Stimulated activated CD4-positive, alpha-beta T cell treated with anti-CD3 and anti-CD28 coated beads, Interleukin-4, amount 100 ng/mL, for 1 hour (primary cell): ENCODE measurements around the gene CTXN3.

Experiments used
- DNase-seq: peaks from one replicate; pipeline ENCODE4 v3.0.0-alpha.2; 2020

The CTXN3 gene

DNA sequence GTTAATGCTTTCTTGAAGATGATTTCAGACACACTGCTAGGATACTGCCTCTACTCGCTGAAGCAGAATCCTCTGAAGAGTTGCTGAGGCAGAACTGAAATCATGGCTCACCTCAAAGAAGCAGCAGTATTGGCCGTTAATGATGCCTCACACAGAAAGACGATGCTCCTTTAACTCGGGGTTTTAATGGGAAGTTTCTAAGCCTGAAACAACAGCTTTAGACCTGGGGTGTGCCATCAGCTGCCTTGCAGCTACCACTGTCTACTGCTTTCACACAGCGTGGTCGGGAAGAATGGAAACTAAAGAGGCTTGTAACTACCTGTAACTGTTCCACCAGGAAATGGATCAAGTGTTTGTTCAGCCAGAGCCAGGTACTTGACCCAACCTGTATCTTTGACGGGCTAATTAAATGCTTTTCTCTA, at the start of gene CTXN3:
TSS of gene CTXN3 (plus strand) at position 65 of the 422 bp plus-strand sequence. CDS start 8,440 bp downstream, outside the sequence.
- DNase-seq = no peak

DNA sequence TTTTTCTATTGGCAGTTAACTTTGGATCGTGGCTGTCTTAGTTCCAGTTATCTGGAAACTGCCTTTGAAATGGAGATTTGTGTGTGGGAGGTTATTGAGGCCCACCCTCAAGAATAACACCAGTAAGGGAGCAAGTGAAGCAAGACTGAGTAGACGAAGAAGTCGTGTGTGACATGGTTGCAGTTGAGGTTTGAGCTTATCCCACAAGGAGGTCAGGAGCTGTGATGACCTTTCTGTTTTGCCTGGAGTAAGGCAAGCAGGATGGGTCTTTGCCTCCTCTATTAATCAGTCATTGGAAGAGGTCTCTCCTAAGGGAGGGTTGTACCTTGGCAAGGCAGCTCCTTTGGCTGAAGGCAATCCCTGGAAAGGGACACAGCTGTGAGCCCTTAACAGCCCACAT, 49.6 kb upstream of the CTXN3 start:
- no peak for DNase-seq

DNA sequence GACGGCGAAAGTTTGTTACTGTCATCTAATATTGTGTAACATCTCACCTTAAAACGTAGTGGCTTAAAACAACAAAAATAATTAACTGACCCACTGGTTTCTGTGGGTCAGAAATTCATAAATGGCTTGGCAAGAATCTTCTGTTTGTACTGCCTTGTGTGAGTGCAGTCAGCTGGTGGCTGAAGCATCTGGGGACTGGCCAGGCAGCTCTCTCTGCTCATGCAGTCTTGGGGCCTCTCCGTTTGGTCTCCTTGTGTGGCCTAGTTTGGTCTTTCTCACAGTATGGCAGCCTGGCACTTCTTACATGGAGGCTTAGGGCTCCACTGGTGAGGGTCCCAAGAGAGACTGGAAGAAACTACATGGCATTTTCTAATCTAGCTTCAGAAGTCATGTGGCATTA, 49.0 kb upstream of the CTXN3 start:
- no peak for DNase-seq

DNA sequence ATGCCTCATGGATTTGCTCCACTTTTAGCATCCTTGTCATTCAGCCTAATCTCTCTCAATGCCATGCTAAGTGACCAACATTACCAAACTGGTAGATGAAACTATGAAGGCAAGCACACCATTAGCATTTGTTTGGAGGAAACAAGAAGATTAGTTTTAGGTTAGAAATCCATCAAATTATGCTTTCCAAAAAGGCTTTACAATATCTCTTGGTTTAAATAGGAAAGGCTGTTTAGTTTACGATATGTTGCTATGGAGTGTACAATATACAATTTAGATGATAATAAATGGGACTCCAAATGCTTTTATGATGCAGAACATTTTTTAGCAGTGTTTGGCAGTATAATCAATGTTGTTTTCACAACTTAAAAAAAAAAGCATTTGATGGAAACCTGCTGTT, 47.8 kb upstream of the CTXN3 start:
- no peak for DNase-seq

DNA sequence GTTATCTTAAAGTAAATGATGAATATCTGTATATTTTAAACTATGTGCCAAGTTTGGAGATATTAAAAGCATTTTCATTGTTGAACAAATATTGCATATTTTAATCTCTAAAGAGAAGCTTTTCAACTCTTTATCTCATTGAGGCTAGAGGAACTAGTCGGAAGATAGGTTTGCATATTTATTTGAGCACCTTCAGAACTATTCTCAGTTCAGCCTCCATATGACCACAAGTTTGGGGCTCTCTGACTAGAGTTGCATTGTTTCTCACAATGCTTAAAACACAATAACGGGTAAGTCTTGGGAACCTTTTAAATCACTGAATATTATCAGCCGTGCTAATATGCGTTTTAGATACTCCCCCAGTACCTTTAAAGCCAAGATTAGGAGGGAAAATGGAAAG, 47.3 kb upstream of the CTXN3 start:
- DNase-seq = no peak

DNA sequence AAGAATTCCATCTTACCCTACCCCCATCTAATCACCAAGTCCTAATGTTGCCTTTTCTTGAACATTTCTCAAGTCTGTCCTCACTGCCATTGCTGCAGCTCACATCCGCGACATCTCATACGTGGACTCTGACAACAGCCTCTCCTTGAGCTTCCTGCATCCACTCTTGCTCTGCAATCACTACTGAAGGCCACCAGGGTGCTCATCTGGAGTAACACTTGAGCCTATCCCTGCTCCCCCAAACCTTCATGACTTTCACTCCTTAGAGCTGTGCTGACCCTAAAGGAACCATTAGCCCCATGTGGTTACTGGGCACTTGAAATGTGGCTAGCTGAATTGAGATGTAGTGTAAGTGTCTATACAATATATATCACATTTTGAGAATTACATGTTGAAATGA, 46.4 kb upstream of the CTXN3 start:
- no peak for DNase-seq

DNA sequence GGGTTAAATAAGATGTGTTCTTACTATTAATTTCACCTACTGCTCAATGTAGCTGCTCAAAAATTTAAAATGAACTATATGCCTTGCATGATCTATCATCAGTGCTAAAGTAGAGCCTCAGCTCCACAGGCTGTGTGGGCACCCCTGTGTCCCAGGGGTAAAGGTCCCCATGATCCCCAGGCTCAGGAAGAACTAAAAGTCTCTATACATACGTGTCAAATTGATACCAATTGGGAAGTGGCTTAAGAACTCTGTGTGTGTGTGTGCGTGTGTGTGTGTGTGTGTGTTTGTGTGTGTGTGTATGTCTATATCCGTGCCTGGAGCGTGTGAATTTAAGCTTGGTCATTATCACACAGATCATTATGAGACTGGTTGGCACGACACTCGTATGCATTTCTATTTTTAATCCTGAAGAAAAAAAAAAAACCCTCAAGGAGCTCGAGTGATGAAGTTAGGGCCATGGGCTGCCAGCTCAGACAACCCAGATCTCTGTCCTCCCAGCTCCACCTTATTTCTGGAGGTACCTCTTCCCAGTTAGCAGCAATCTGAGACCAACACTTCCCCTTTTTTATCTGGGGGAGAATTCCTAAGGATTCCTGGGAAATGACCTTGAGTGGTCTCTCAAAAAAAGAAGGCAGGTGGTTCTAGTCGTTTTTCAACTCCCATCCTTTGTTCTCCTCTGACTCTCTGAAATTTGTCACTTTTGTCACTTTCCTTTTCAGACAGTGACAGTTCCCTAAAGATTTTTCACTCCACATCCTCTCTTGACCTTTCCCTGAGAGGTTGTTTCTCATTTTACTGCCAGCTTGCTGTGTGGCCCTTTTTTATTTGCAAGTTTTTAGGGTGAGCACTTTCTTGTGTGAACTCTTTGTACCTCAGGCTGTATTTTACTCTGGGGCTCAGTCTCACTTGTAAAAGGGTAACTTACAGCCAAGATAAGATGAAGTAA, 45.7 kb upstream of the CTXN3 start:
- no peak for DNase-seq

DNA sequence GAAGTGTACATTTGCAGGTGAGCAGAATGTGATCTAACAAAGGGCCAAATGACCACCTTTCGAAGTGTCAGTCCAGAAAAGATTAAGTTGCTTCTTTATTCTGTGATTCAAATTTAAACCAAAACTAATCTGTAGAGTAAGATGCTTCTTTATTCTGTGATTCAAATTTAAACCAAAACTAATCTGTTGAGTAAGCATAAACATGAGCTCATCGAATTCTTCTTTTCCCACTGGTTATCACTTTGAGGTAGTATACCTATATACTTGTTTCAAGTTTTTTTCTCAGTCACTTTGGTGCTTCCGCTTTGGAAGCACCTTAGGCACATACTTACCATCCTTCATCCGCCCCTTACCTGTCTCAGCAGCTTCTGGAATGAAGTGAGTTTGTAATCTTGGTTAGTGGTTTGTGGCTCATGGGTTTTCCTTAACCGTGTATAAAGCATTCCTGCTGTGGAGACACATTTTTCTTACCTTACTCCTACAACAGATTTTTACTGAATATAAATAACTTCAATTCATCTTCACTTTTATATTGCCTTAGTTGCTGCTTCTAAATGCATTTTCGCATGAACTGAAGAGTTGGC, 40.7 kb upstream of the CTXN3 start:
- DNase-seq = no peak

DNA sequence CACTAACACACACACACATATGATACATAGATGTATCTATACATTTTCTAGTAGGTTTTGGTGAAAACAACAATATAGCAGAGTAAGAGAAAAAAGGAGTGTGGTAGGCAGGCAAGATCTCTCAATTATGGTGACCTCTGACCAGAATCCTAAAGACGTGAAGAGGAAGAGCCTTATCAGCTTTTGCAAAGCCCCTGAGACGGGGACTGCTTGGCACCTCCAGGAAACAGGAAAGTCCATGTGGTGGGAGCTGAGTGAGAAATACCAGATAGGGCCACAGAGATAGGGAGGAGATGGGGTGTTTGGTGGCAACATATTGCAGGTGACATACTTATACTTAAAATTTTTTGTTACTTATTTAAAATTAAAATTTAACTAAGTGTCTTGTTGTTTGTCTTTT, 39.9 kb upstream of the CTXN3 start:
- no peak for DNase-seq

DNA sequence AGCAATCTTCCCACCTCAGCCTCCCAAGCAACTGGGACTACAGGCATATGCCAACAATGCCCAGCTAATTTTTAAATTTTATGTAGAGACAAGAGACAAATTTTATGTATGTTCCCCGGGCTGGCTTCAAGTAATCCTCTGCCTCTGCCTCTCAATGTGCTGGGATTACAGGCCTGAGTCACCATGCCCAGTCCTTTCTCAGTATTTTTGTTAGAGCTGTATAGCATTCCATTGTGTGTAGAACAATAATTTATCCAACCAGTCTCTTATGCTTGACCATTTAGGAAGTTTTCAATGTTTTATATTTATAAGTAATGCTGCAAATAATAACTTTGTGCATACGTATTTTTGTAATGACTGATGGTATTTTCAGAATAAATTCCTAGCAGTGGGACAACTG, 38.9 kb upstream of the CTXN3 start:
- no peak for DNase-seq

DNA sequence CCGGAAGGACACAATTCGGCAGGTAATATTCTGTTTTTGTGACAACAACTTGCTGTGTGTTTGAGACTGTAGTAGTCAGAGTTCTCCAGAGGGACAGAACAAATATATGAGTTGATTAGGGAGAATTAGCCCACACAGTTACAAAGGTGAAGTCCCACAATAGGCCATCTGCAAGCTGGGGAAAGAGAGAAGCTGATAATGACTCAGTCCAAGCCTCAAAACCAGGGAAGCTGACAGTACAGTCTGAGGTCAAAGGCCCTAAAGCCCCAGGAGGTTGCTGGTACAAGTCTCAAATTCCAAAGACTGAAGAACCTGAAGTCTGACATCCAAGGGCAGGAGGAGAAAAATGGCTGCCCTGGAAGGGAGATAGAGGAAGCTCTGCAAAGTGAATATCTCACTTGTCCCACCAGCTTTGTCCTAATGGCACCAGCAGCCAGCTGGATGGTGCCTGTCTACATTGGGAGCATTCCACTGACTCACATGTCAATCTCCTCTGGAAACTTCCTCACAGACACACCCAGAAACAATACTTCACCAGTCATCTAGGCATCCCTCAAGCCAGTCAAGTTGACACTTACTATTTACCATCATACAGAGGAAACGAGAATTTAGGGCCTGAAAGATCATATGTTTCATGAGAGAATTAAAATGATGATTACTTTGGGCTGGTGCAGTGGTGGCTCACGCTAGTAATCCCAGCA, 36.3 kb upstream of the CTXN3 start:
- no peak for DNase-seq

DNA sequence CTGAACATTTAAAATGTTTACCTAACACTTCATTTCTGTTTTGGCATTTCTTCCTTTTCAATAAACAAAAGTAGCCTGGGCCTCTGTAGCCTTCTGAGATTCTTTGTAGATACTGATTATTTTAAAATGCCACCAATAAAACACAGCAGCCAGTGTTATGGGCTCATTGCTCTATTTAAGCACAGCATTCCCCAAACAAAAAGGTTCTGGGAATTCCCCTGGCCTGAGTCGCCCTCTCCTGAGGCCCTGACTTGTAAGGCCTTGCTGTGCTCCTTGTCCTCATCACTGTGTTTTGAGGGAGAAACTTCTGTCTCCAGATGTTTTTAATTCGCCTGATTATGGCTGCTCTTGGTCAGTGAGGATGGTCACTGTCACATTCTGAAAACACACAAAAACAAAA, 33.0 kb upstream of the CTXN3 start:
- DNase-seq = no peak

DNA sequence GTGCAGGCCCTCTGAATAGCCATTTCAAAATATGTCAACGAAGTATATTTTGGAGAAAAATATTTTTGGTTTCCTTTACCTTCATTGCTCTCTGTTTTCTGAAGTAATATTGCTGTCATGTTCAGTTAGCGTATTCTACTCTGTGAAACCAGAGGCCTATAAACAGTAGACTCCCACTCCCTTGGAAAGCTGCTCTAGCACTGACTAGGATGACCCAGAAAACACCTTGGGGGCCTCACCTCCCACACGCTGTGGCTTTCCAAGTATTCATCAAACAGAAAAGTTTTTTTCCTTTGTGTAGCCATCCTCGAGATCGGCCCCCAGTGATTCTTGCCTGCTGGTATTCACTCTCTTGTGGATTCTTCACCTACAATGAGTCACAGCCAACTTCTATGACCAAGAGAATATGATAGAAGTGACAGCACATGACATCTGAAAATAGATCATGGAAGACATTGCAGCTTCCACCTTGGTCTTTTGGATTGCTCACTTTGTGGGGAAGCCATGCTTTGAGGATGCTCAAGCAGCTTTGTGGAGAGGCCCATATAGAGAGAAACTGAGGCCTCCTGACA, 28.9 kb upstream of the CTXN3 start:
- DNase-seq = no peak

DNA sequence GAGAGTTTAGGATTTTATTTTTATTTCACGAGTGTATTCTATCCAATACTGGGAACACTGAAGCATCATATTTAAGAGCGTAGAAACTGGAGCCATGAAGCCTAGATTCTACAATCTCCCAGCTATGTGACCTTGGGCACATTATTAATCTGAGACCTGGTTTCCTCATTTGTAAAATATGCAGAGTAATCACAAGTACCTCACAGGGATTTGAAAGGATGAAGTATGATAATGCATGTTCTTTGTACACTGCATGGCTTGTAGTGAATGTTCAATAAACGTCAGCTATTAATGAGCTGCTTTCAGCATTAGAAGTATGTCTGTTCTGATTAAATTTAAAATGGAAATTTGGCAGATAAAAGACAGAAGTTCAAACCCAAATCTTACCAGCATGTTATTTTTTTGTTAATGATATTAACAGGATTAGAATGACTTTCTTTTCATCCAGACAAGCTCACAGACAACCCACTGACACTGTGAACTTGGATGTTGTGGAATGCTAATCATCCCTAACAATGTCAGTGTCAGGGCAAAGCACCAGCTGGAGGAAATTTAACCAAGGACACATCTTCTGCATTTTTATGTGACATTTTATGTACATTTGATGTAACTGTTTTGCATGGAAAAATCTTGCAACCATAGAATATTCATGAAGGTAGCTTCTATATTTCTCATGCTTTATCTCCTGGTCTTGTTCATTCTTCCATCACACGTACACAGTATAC, 27.1 kb upstream of the CTXN3 start:
- DNase-seq = no peak

DNA sequence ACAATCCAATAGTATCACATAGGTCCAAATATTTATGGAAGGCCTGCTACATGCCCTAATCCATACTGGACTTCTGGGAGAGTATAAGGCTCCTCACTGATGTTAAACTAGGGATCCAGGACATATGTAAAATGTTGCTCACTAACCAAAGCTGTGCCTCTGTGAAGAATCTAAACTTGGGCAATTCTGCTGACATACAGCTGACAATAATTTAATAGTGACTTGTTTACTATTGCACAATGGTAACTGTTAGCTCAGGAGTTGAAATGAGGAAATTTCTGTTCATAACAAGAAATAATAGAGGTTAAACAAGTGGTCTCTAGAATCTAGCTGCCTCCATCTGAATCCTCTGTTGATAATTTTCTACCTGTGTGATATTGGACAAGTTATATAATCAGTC, 14.9 kb upstream of the CTXN3 start:
- no peak for DNase-seq

DNA sequence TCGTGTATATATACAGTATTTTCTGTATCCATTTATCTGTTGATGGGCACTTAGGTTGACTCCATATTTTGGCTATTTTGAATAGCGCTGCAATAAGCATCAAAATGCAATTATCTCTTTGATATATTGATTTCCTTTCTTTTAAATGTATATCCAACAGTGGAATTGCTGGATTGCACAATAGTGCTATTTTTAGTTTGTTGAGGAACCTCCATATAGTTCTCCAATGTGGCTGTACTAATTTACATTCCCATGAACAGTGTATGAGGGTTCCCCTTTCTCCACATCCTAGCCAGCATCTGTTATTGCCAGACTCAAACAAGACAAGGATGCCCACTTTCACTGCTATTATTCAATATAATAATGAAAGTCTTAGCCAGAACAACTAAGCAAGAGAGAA, 9.1 kb upstream of the CTXN3 start:
- DNase-seq = no peak

DNA sequence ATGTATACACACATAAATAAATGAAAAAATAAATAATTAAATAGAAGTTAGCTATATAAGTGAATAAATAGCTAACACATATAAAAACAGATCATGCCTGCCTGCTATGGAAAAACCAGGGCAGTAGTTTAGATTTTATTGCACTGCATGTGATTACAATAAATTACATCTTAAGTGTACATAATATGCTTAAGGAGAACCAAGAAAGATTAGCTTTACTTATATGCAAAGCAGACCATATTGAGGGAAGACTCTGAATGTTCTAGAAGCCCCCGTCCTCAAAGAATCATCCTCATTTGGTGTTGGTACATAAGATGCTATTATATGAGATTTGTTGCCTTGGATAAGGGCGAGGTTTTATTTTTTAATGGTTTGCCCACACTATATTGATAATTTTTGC, 5.9 kb upstream of the CTXN3 start:
- DNase-seq = no peak

DNA sequence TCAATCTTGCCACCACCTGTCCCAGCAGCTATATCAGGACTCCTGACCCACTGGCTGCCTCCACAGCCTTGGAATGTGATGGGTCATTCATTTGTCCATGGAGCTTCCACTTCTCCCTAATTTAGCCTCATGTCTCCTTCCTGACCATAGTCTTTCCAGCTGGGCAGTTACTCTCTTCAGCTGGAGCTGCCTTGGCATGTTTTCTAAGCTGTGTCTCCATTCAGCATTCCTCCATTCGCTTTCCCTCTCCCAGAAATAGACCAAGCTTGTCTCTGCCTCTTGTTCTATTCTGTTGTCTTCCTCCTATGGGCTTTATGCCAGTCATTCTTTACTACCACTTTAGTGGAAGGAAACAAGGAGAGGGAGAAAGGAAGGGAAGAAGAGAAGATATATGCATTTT, 5.3 kb upstream of the CTXN3 start:
- no peak for DNase-seq

DNA sequence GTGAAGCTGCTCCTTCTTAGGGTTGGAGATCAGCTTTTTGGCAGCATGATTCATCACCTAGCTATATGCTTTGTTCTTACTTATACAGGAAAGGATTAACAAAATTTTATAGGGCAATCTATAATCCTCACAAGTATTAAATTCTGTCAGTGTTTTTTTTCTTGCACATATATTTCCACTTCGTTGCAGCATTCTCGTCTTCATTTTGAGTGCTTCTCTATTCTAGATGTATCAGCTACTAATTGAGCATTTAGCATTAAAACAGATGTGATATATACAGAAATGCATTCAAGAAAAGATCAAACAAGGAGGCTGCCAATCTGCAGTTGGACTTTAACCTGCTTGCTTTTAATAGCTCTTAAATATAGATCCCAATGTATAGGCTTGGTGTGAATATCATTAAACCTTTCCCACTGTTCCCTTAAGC, 3.6 kb upstream of the CTXN3 start:
- no peak for DNase-seq

DNA sequence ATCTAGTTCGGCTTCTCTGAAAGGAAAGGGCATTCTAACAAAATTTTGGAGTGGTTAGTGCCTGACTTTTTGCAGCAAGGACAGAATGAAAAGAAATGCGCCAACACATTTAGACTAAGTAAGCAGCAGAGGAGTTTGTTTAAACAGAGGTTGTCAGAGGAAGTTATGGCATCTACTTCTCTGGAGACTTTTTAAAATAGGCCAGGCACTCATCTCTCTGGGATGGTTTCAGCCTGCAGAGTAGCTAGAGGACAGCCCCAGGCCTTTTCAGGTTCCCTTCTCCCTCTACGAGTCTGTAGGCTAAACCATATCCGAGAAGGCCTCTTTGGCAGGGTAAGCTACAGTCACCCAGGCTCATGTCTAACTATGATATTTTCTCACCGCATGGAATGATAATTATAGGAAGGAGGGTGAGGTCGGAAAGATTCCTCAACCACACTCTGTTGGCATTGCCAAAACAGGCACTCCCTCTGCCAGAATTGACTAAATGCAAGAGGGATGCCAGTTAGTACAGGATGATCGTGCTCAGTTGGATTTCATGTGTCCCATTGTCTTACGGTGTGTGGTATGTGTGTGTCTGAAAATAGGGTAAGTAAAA, 1.4 kb upstream of the CTXN3 start:
- no peak for DNase-seq

DNA sequence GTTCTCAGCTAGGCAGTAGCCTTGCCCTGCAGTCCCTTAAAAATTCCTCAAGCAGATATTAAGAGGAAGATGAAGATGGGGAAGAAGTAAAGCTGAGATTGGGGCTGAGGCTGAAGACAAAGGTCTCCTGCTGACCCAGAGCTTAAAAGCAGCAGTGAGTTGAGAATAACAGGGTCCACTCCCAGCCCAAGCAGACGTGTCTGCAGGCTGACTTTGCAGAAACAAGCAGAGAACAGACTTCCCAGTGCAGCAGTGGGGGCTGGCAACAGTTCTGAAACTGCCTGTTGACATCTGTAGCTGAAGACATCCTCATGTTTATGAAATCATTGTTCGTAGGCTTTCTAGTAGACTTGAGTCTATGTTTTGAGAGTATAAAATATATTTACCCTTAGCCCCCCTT, 1.1 kb downstream of the CTXN3 start:
- no peak for DNase-seq

DNA sequence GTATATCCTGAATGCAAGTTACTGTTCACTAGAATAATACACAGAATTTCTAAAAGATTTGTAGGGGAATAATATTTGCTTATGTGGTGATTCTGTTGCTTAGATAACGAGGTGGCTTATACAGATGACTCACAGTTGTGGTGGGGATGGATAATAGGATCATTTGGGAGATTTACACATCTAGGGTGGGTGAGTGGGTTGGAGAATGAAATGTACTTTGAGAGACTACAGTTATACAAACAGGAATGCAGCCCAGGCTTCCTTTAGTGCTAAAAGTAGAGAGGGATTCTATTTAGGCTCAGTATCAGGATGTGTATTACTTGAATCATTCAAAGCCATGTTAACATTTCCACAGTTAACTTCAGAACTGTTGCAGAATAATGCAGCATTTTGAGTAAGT, 1.8 kb downstream of the CTXN3 start:
- DNase-seq = no peak
